ENCODE results near the gene USF1.
"Not testable (repeated sequence)": the region's sequence is repeated elsewhere in the genome, so short reads cannot be mapped to it uniquely, and the experiment has no call there.

Gene USF1

GRCh38 chr1:161018631-161018930 is 27.2 kb downstream of the USF1 start:
- DNase-seq: no peak

GRCh38 chr1:161017756-161018630 is 27.8 kb downstream of the USF1 start:
- no peak for DNase-seq

- DNase-seq: not testable (repeated sequence)
Measured at GRCh38 chr1:161017181-161017580, 28.6 kb downstream of the USF1 start.

GRCh38 chr1:161016683-161017082 is 29.1 kb downstream of the USF1 start:
- not testable (repeated sequence) for DNase-seq

GRCh38 chr1:161013488-161014230 is 32.1 kb downstream of the USF1 start:
- DNase-seq: peak; percentile 50 to 94

- peak in 1 of 2 donors; percentile 74 for DNase-seq
Measured at GRCh38 chr1:161013131-161013487, 32.7 kb downstream of the USF1 start.

GRCh38 chr1:161012420-161012819 is 33.4 kb downstream of the USF1 start:
- DNase-seq: no peak

- DNase-seq: no peak
Measured at GRCh38 chr1:161009602-161010211, 36.1 kb downstream of the USF1 start.

- no peak for DNase-seq
Measured at GRCh38 chr1:161008869-161009510, 36.8 kb downstream of the USF1 start.

GRCh38 chr1:161007369-161007768 is 38.4 kb downstream of the USF1 start:
- no peak for DNase-seq

- DNase-seq: no peak
Measured at GRCh38 chr1:161006563-161006962, 39.2 kb downstream of the USF1 start.

GRCh38 chr1:161001525-161001924 is 44.3 kb downstream of the USF1 start:
- no peak for DNase-seq

GRCh38 chr1:161000736-161001480 is 44.9 kb downstream of the USF1 start:
- no peak for DNase-seq

GRCh38 chr1:160999376-160999775 is 46.4 kb downstream of the USF1 start:
- DNase-seq: no peak

GRCh38 chr1:160997323-160998038 is 48.3 kb downstream of the USF1 start:
- peak in 1 of 2 donors; percentile 50 for DNase-seq

GRCh38 chr1:160996178-160996577 is 49.6 kb downstream of the USF1 start:
- DNase-seq: no peak

- peak in 1 of 2 donors; percentile 35 for DNase-seq
Measured at GRCh38 chr1:160993544-160994193, 52.1 kb downstream of the USF1 start.

GRCh38 chr1:160992036-160992435 is 53.7 kb downstream of the USF1 start:
- DNase-seq: not testable (repeated sequence)

Measured in bone marrow (tissue), 2 donors.